Stimulated activated CD4-positive, alpha-beta T cell treated with anti-CD3 and anti-CD28 coated beads, Interleukin-1b, Interleukin-23, amount 100 ng/mL, for 24 hours (primary cell): Measurements from ENCODE around the gene PRR7.

Experiments used
- DNase-seq, 4 experiments: peaks; one replicate each; pipeline ENCODE4 v3.0.0-alpha.2; 2020; ENCODE audit warnings: low read depth in 4 of 4, low spot score in 1 of 4

Gene PRR7

DNA sequence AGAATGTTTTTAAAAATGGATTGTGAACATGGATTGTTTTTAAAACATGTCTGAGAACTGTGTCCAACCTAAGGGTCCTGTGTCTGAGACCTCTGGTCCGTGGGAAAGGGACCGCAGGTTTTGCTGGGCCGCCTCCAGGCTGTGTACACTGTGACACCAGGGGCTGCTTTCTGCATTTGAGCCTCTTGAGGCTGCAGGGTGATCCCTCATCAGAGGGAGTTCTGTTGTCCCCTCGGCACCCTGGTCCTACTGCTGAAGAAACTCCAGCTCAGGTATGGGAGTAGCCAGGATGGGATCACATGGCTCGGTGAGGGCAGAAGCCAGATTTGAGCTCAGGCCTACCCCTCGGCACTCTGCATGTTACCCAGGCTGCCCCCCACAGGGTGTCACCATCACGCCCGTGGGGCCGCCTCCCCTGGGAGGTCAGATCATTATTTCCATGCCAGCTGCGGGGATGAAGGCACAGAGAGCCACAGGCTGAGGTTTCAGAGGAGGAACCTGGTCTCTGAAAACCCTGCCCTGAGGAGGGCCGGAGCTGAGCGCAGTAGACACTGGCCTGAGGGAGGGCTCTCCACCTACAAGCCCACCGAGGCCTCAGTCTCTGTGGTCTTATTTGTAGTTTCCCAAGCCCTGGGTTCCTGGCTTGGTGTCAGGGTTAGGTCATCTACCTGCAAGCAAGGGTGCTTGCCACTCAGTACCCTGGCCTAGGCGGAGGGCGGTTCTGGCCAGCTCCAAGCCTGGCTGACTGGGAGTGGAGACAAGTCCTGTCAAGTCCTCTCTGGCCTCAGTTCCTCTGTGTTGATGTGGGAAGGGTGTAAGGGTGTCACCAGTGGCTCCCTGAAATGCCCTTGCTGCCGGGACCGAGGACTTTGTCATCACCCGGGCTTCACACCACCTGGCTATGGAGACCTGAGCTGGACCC lies 2.8 kb downstream of the PRR7 start:
- DNase-seq: no peak

DNA sequence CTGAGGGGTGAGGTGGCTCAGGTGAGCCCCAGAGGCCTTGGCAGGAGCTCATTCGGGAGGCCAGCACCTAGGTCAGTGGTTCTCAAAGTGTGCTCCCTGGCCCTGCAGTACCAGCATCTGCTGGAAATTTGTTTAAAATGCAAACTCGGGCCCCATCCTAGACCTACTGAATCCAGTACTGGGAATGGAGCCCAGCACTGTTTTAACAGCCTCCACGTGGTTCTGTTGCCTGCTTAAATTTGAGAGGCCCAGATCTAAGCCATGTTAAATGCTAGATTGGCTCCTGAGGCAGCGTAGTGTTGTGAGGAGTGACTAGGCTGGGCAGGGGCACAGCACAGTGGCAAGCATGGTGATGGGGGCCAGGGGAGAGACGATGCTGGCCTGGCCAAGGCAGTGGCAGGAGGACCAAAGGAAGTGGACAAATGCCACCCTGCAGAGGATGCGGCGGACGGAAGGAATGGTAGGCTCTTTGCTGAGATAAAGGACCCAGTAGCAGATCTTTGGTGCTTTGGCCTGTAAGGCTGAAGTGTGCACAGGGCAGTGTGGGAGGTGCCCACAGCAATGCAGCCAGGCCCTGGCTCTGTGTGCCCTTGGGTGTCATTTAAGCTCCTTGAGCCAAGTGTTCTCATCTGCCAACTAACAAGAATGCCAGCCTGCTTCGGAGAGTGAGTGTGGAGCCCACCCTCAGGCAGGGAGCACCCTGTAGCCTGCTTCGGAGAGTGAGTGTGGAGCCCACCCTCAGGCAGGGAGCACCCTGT lies 4.2 kb downstream of the PRR7 start:
- no peak for DNase-seq

DNA sequence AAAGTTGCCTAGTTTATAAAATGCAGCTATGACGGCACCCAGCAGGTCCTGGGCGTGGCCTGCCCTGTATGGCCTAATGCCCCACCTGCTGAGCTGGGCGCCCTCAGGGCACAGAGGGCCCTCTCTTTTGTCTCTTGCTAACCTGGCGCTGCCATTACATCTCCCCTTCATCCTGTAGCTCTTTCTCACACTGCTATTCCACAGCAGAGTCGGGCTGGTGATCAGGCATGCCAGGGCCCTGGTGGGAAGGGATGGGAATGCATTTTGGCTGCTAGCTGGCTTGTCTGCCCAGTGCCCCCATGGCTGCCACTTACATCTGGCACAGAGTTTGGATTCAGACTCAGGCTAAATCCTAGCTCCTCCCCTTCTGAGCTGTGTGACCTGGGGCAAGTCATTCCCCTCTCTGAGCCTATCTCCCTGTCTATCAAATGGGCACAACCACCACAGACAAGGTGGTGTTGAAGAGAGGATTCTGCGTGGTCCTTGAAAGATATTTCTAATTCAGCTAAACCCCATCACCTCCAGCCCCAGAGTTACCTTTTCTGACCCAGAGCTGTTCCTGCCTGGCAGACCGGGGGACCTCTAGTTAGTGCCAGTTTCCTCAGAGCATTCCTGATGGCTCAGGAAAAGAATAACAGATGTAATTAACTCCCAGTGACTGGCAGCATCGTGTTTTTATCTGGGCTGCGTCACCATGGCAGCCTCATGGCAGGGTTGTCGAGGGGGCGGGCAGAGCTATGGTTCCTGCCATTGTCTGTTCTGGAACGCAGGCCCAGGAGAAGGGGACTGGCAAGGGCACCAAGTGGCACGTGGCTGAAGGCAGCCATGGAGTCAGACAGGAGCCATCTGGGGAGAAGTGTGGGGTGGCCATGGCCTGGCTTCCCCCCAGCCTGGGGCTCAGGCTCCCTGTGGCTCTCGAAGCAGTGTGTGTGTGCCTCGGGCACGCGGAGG lies 6.3 kb downstream of the PRR7 start:
- DNase-seq: no peak

DNA sequence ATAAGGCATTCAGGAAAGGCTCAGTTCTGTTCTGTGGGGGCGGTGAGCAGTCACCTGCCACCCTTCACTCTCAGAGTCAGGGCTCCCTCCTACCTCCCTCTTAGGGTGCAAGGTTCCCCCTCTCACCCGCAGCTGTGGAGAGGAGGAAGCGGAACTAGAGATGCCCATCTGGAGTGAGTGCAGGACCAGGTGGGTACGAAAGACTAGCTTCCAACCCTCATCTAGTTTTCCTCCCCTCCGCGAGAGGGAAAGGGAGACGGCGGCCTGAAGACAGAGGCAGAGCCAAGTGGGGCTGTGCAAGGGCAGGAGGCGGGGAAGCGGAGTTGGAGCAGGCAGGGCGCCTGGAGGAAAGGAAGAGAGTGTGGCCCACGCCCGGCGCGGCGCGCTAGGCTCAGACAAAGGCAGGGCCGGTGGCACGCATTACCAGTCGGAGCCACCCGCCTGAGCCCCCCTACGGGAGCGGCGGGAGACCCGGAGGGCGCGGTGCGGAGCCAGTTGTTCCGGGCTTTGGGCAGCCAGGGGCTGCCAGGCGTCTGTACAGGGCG lies 7.3 kb downstream of the PRR7 start:
- DNase-seq: no peak

DNA sequence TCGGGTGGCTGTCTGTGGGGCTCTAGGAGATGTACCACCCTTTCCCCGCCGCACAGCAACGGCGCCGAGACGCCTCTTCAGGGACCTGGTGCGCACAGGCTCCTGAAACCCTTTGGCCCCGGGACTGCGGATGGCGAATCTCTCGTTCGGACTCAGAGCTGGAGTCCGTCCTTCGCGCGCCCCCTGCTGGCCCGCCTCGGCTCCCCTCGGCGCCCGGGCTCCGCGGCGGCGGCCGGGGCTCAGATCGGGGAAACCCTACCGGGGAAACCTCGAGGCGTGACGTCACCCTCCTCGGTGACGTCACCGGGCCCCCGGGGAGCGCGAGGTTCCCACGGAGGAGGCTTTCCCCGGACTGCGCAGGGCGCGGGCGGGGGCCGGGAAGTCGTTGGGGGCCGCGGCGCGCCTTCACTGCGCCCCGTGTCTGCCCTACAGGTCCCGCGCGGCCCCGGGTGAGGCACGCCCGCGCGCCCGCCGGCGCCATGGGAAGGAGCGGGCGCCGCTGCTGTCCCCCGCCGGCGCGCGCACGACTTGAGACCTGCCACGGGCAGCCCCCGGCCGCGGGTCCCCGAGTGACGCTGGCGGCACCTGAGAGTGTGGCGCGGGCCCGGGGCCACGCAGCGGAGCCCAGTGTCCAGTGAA lies 7.9 kb downstream of the PRR7 start:
- peak; percentile 83 to 95 (median 90) for DNase-seq

DNA sequence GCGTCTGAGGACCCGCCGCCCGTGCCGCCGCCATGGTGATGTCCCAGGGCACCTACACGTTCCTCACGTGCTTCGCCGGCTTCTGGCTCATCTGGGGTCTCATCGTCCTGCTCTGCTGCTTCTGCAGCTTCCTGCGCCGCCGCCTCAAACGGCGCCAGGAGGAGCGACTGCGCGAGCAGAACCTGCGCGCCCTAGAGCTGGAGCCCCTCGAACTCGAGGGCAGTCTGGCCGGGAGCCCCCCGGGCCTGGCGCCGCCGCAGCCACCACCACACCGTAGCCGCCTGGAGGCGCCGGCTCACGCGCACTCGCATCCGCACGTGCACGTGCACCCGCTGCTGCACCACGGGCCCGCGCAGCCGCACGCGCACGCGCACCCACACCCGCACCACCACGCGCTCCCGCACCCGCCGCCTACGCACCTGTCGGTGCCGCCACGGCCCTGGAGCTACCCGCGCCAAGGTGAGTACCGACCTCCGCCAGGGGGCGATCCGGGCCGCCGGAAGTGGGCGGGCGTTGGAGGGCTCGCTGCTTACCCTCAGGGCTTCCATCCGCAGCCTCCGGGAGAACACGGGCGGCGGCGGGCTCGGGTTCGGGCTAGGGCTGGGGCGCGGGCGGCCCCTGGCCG lies 8.5 kb downstream of the PRR7 start:
- DNase-seq: peak; percentile 78 to 90 (median 86)

DNA sequence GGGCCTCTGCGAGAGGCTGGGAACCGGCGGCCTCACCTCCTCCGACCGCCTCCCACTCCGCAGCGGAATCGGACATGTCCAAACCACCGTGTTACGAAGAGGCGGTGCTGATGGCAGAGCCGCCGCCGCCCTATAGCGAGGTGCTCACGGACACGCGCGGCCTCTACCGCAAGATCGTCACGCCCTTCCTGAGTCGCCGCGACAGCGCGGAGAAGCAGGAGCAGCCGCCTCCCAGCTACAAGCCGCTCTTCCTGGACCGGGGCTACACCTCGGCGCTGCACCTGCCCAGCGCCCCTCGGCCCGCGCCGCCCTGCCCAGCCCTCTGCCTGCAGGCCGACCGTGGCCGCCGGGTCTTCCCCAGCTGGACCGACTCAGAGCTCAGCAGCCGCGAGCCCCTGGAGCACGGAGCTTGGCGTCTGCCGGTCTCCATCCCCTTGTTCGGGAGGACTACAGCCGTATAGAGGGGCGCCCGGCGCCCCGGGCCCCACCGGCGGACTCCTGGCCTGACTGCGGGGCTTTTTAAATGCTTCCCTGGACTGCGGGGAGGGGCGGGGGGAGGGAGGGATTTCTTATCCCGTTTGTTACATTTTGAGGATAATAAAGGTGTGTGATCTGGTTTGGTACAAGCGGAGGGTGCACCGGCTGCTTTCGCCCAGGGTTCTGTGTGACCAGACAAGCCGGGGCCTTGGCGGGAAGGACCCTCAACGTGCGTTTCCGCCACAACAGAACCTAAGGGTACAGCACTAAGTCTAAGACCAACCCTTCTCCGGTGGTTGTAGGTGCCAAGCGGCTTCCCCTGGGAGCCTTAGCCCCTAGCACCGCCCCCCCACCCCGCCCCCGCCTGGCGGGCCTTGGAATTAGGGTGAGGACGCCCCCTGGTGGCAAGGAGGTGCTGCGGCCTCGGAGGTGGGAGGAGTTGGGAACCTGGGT lies 9.3 kb downstream of the PRR7 start:
- peak; percentile 93 to 100 (median 97) for DNase-seq

DNA sequence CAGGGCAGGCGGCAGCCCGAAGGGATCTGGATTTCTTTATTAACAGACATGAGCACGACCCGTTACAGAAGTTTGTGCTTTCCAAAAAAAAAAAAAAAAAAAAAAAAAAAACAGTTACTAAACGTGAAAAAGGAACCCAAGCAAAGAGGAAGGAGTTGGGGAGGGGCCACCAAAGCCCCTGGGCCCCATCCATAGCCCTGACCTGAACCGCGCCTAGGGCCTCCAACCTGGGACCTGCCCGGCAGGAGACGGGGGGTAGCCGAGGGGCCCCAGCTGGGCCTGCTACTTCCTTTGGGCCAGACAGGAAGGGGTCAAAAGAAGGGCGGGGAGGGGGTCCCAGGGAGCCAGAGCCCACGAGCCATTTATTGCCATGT lies 10.0 kb downstream of the PRR7 start:
- DNase-seq: no peak

DNA sequence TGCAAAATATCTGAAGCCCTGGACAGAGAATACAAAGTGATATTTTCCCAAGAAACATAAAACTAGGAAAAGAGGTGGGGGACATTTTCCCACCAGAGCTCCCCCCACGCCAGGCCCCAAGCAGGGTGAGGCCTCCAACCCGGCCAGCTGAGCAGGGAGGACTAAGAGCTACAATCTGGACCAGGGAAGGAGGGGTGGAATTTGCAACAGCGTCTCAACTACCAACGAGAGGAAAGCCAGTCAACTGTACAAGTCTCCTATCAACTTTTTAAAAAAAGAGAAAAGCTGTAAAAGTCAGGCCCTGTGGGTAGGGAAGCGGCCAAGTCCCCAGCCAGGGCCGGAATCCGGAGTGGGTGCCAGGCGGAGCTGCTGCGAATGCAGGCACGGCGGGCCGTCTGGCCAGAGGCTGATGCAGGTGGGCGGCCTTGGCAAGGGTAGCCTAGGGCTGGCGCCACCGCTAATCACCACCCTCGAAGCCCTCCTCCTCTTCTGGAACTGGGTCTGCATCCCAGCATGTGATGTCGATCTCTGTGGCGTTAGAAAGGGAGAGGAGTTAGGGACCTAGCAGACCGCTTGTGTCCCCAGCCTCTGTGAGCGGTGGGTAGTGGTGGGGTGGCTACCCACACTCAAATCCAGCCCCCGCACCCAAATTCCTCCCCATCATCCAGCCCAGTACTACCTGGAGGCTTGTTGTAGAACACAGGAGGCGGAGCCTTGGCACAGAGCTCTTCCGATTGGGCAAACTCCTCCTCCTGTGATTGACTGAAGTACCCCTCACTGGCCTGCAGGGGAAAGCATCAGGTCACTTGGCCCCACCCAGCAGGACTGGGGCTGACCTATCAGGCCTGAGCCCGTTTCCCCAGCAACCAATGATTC lies 10.6 kb downstream of the PRR7 start:
- no peak for DNase-seq

DNA sequence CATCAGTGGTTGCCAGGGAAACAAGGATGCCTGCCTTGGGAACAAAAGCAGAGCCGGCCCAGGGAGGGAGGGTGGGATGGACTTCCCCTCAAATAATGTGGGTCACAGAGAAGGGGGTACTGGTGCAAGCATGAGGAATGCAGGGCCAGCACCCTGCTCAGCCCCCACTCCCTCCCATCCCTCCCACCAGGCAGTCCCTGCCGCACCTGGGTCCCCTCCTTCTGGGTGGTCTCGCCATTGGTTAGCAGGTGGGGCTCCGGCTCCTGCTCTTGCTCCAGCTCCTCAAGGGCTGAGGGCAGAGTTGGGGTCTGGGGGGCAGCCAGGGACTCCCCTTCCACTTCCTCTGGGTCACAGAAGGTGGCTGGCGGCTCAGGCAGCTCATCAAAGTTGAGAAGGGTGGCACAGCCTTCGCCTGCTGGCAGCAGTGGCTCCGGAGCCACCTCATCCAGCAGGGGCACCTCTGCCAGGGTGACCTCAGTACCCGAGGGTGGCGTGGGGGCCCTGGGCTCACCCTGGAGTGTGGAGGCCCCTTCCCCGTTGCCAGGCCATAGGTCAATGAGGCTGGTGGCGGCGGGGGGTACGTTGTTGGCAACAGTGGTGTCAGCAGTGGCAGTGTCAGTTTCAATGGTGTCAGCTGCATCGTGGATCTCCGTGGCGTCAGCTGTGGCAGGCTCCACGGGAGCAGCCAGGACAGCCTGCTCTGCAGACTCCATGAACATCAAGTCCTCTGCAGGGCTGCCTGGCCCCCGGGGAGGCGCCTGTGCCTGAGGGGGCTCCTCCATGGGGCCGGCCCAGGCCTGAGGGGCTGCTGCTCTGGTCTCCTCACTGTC lies 11.5 kb downstream of the PRR7 start:
- DNase-seq: no peak

DNA sequence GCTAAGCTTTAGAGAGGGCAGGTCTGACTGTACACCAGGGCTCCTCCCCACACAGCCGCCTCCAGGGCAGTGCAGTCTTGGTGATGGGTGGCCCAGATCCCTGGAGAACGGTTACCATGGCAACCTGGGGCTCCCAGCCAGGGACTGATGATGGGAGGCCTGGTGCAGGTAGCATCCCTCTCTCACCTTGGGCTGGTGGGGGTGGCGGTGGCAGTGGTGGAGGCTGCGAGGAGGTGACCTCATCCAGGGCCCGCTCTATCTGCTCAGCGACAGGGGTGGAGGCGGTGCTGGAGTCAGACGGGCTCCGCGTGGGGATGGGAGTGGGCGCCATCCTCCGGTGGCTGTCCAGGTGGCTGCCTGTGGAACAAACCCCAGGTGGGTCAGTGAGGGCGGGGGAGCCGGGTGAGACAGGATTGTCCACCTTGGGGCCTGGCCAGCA lies 12.3 kb downstream of the PRR7 start:
- DNase-seq: no peak

DNA sequence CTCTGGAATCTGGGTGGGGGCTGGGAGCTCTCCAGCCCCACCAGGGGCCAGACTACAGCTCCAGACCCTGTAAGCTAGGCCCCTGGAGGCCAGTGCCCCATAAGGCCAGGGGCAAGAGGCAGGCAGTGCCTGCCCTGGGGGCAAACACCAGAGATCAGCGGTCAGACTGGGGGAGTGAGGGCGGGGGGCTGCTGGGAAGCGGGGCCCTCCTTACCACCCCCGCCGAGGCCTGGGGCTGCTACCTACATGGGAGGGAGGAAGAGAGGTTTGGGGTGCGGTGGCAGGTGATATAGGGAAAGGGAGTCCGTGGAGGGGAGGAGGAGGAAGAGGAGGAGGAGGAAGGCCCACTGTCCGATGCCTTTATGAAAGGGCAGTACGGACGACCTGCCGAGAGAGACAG lies 12.7 kb downstream of the PRR7 start:
- no peak for DNase-seq

DNA sequence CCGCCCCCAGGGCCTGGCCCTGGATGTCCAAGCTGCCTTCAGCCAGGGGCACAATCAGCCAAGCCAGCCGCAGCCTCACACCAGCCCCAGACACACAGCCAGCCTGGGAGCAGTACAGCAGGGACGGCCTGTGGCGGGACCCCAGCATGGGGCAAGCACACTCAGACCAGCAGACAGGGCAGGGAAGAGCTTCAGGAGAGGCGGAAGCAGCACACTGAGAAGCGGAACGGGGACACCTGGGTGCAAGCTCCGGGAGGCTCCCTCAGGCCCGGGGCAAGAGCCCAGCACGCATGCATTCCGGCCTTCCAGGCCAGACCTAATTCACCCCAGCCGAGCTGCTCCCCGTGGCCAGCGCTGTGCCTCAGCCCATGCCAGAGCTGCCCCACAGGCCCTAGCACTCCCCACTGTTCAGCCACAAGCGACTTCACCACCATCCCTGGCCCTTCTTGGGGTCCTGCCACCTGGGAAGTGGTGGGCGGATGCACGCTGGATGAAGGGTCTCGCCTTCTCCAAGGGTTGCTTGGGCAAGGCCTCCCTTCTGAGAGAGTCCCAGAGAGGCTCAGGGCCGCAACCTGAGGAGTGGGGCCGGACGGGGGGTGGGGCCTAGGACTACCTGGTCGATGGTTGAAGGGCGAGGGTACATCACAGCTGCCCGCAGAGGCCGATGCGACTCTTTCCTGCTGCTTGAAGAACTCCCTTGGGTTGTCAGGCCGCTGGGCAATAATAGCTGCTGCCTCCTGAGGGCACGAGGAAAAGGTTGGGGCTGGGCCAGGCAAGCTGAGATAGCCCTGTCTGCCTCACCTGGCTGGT lies 13.4 kb downstream of the PRR7 start:
- no peak for DNase-seq

DNA sequence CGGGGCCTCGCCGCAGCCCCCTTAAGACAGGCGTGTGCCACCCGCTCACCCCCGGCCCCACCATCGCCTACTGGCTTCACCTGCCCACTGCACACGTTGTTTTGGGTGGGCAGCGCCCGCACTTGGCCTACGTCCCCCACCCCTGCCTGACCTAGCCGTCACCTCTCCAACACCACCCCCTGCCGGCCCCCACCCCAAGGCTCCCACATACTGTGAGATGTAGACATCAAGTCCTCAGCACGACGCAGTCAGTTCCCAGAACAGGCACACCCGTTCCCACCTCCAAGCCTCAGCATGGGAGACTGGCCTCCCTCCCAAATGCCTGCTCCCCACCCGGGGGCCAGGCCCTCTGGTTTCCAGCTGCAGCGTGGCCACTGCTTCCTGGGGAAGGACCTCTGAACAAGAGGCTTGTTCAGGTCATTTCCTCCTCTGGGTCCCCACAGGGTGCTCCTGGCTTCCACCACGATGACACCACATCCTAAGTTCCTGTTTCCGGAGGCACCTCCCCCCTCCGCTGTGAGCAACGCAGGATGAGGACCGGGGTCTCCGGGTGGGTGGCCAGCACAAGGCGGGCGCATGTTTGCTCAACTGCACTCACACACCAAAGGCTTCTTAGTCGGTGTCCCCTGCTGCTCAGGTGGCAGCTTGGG lies 15.5 kb downstream of the PRR7 start:
- no peak for DNase-seq

DNA sequence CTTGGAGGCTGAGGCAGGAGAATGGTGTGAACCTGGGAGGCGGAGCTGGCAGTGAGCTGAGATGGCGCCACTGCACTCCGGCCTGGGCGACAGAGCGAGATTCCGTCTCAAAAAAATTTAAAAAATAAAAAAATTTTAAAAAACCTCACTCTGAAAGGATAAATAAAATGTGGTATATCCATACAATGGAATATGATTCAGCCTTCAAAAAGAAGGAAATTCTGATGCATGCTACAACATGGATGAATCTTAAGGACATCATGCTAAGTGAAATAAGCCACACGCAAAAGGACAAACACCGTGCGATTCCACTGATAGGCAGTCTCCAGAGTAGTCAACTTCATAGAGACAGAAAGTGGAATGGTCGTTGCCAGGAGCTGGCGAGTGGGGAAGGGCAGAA lies 18.4 kb downstream of the PRR7 start:
- no peak for DNase-seq

DNA sequence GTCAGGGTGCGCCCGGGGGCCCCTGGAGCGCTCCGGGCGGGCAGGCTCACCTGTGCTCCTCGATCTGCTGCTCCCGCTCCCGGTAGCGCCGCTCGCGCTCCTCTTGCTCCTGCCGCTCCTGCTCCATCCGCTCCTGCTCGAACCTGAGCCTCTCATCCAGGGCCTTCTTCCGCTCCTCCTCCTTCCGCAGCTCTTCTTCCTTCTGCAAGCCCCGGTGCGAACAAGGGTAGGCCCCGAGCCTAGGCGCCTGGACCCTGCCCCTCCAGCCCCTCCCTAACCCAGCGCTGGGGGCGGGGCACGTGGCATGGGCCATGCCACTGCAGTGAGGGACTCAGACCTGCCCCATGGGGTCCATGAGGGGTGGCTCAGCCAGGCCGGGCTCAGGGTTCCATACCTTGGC lies 20.2 kb downstream of the PRR7 start:
- no peak for DNase-seq
